Measurements from ENCODE around the gene HAGH. TPM values are rescaled to one million over a fixed set of nuclear protein-coding genes. Genes with fewer than 3 reads are reported as not detected.

HAGH gene
- total RNA-seq, 1 experiment from 2014 or later: 205 TPM

DNA sequence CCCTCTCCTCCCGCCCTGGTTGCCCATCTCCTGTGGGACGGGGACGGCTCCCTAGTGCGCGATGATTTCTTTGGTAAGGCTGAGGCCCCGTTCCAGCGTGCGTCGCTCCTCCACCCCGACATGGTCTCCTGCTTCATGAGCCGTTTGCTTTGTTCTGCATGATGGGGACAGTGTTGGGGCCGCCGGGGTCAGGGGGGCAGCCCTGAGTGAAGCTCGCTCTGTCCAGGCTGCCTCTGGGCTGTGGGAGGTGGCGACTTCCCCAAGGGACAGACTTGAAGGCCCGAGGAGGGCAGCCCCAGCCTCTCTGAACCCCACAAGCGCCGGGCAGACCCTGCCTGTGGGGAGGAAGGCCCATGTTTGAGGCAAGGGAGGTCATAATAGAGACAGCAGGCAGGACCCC, 67.7 kb downstream of the HAGH start:
- in situ Hi-C loops (cut with HindIII; ENCODE audit: low pct_unique_long_range_greater_than_20kb, low sequenced_read_pairs): no loop called here
- DNase-seq (ENCODE audit: low read depth): no peak

DNA sequence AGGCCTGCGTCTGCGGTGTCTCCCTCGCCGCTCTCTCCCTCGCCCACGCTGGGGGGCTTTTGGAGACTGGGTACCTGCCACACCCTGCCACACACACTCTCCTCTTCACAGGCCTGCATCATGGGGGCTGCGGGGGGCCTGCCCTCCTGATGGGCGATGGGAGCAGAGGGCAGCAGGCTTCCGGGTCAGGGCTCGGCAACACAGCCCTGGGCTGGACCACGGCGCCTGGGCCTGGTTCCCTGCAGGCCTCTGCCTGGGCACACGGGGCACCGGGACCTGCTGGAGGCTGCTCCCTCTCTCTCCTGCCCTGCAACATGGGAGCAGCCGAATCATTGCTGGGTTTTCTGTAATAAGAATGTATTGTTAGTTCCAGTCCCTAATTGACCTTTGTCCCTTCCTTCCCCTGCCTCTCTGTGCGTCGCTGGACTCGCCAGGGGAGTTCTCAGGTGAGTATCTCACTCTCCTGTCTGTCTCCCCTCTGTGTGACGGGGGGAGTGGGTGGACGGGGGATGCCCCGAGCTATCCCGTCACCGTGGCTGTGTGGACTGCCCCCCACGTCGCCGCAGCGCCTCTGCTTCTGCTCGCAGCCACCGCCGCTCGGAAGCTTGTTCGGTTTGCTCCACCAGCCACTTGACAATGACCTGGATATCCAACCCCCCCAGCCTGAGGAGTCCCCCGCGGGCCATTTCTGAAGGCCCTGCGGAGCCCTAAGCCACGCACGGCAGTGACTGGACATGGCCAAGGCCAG, 68.7 kb downstream of the HAGH start:
- no peak for DNase-seq (ENCODE audit: low read depth)
- in situ Hi-C loops (cut with HindIII; ENCODE audit: low pct_unique_long_range_greater_than_20kb, low sequenced_read_pairs): no loop called here

Other genes starting within 250 kb of the HAGH start
- 34.1 and 57.5 TPM in 2 replicates for gene IFT140, start 214.8 kb downstream of the HAGH start, total RNA-seq (2014; rRNA removed; shearing (Covaris generic); ENCODE audit: low replicate concordance)
- 4.1 TPM in 2 replicates for gene CRAMP1, start 214.5 kb downstream of the HAGH start, total RNA-seq (2014; rRNA removed; shearing (Covaris generic); ENCODE audit: low replicate concordance)
- 257 and 290 TPM in 2 replicates for gene JPT2, start 148.5 kb downstream of the HAGH start, total RNA-seq (2014; rRNA removed; shearing (Covaris generic); ENCODE audit: low replicate concordance)
- gene MAPK8IP3, start 120.6 kb downstream of the HAGH start, total RNA-seq (2014; rRNA removed; shearing (Covaris generic); ENCODE audit: low replicate concordance): 13.8 and 24.5 TPM in 2 replicates
- gene NME3, start 55.3 kb downstream of the HAGH start, total RNA-seq (2014; rRNA removed; shearing (Covaris generic); ENCODE audit: low replicate concordance): 218 and 272 TPM in 2 replicates
- gene EME2, start 54.0 kb downstream of the HAGH start, total RNA-seq (2014; rRNA removed; shearing (Covaris generic); ENCODE audit: low replicate concordance): 3.5 and 8.9 TPM in 2 replicates
- 434 and 458 TPM in 2 replicates for gene MRPS34, start 53.7 kb downstream of the HAGH start, total RNA-seq (2014; rRNA removed; shearing (Covaris generic); ENCODE audit: low replicate concordance)
- 87.3 and 107 TPM in 2 replicates for gene SPSB3, start 44.3 kb downstream of the HAGH start, total RNA-seq (2014; rRNA removed; shearing (Covaris generic); ENCODE audit: low replicate concordance)
- 233 and 346 TPM in 2 replicates for gene NUBP2, start 43.9 kb downstream of the HAGH start, total RNA-seq (2014; rRNA removed; shearing (Covaris generic); ENCODE audit: low replicate concordance)
- gene IGFALS, start 33.1 kb downstream of the HAGH start, total RNA-seq (2014; rRNA removed; shearing (Covaris generic); ENCODE audit: low replicate concordance): not detected in 2 replicates
- gene FAHD1, start 381 bp upstream of the HAGH start, total RNA-seq (2014; rRNA removed; shearing (Covaris generic); ENCODE audit: low replicate concordance): 120 and 169 TPM in 2 replicates
- 41.4 and 49.6 TPM in 2 replicates for gene MEIOB, start 45.3 kb upstream of the HAGH start, total RNA-seq (2014; rRNA removed; shearing (Covaris generic); ENCODE audit: low replicate concordance)
- not detected in 2 replicates for gene HS3ST6, start 91.6 kb upstream of the HAGH start, total RNA-seq (2014; rRNA removed; shearing (Covaris generic); ENCODE audit: low replicate concordance)
- gene MSRB1, start 116.4 kb upstream of the HAGH start, total RNA-seq (2014; rRNA removed; shearing (Covaris generic); ENCODE audit: low replicate concordance): 275 and 288 TPM in 2 replicates
- not detected in 2 replicates for gene RPL3L, start 127.9 kb upstream of the HAGH start, total RNA-seq (2014; rRNA removed; shearing (Covaris generic); ENCODE audit: low replicate concordance)
- 527 and 683 TPM in 2 replicates for gene NDUFB10, start 132.7 kb upstream of the HAGH start, total RNA-seq (2014; rRNA removed; shearing (Covaris generic); ENCODE audit: low replicate concordance)
- gene RPS2, start 138.0 kb upstream of the HAGH start, total RNA-seq (2014; rRNA removed; shearing (Covaris generic); ENCODE audit: low replicate concordance): 7,960 and 10,766 TPM in 2 replicates
- not detected in 2 replicates for gene RNF151, start 140.0 kb upstream of the HAGH start, total RNA-seq (2014; rRNA removed; shearing (Covaris generic); ENCODE audit: low replicate concordance)
- gene TBL3, start 145.2 kb upstream of the HAGH start, total RNA-seq (2014; rRNA removed; shearing (Covaris generic); ENCODE audit: low replicate concordance): 128 and 160 TPM in 2 replicates
- 0.24 TPM in 1 of 2 replicates, not detected in the other for gene NOXO1, start 154.6 kb upstream of the HAGH start, total RNA-seq (2014; rRNA removed; shearing (Covaris generic); ENCODE audit: low replicate concordance)
- gene GFER, start 157.4 kb upstream of the HAGH start, total RNA-seq (2014; rRNA removed; shearing (Covaris generic); ENCODE audit: low replicate concordance): 55.9 and 56.8 TPM in 2 replicates
- 37.8 and 44.9 TPM in 2 replicates for gene SYNGR3, start 163.1 kb upstream of the HAGH start, total RNA-seq (2014; rRNA removed; shearing (Covaris generic); ENCODE audit: low replicate concordance)
- gene ZNF598, start 183.0 kb upstream of the HAGH start, total RNA-seq (2014; rRNA removed; shearing (Covaris generic); ENCODE audit: low replicate concordance): 45.0 and 89.3 TPM in 2 replicates
- not detected in 2 replicates for gene NPW, start 193.0 kb upstream of the HAGH start, total RNA-seq (2014; rRNA removed; shearing (Covaris generic); ENCODE audit: low replicate concordance)
- gene NHERF2, start 200.1 kb upstream of the HAGH start, total RNA-seq (2014; rRNA removed; shearing (Covaris generic); ENCODE audit: low replicate concordance): 30.3 and 32.4 TPM in 2 replicates
- gene NTHL1, start 221.0 kb upstream of the HAGH start, total RNA-seq (2014; rRNA removed; shearing (Covaris generic); ENCODE audit: low replicate concordance): 129 and 148 TPM in 2 replicates
- gene TSC2, start 221.2 kb upstream of the HAGH start, total RNA-seq (2014; rRNA removed; shearing (Covaris generic); ENCODE audit: low replicate concordance): 22.3 and 31.5 TPM in 2 replicates